Measurements from ENCODE around the gene MRPL28. TPM values are rescaled to one million over a fixed set of nuclear protein-coding genes. Genes with fewer than 3 reads are reported as not detected.

MRPL28 gene
- total RNA-seq, 4 donors from 2014 or later: 58.3 to 73.4 (median 61.3) TPM

GRCh38 chr16:373020-373598, 2.8 kb upstream of the MRPL28 start:
- Histone ChIP-seq H3K4me1 (peaks cover 0 to 17% (median 13%) of the 10 kb centered on the region in 4 donors), H3K4me3 (no peak overlapping the region), H3K36me3 (peaks cover 0 to 70% (median 0%) of the 10 kb centered on the region in 3 donors), H3K27ac (no peak overlapping the region), H3K27me3 (no peaks in the 10 kb centered on the region), H3K9me3 (no peaks in the 10 kb centered on the region)
- DNase-seq: peak in 1 of 3 donors; percentile 38
- no peak for TF ChIP-seq POLR2A (IDR thresholded peaks at IDR 0.05)
- TF ChIP-seq, protein P1, sequence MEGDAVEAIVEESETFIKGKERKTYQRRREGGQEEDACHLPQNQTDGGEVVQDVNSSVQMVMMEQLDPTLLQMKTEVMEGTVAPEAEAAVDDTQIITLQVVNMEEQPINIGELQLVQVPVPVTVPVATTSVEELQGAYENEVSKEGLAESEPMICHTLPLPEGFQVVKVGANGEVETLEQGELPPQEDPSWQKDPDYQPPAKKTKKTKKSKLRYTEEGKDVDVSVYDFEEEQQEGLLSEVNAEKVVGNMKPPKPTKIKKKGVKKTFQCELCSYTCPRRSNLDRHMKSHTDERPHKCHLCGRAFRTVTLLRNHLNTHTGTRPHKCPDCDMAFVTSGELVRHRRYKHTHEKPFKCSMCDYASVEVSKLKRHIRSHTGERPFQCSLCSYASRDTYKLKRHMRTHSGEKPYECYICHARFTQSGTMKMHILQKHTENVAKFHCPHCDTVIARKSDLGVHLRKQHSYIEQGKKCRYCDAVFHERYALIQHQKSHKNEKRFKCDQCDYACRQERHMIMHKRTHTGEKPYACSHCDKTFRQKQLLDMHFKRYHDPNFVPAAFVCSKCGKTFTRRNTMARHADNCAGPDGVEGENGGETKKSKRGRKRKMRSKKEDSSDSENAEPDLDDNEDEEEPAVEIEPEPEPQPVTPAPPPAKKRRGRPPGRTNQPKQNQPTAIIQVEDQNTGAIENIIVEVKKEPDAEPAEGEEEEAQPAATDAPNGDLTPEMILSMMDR (IDR thresholded peaks at IDR 0.05): no peak

- no peaks in the 10 kb centered on the region for H3K27me3 ChIP-seq
- H3K4me1 ChIP-seq: peaks cover 0 to 17% (median 13%) of the 10 kb centered on the region in 4 donors
- no peak for TF ChIP-seq POLR2A (IDR thresholded peaks at IDR 0.05)
- TF ChIP-seq, protein P1 (IDR thresholded peaks at IDR 0.05): no peak
- H3K4me3 ChIP-seq: no peak overlapping the region
- no peak overlapping the region for H3K27ac ChIP-seq
- peak in 1 of 3 donors; percentile 44 for DNase-seq
- no peaks in the 10 kb centered on the region for H3K9me3 ChIP-seq
- H3K36me3 ChIP-seq: peaks cover 0 to 76% (median 0%) of the 10 kb centered on the region in 3 donors
These were observed 2.1 kb upstream of the MRPL28 start for GRCh38 chr16:372302-372983.

- Histone ChIP-seq H3K9me3 (no peaks in the 10 kb centered on the region), H3K27me3 (no peaks in the 10 kb centered on the region), H3K4me1 (peaks cover 0 to 17% (median 13%) of the 10 kb centered on the region in 4 donors), H3K4me3 (no peak overlapping the region), H3K27ac (peak overlapping the region in 1 of 4 donors; percentile 50), H3K36me3 (peaks cover 0 to 76% (median 0%) of the 10 kb centered on the region in 3 donors)
- TF ChIP-seq, protein P1 (IDR thresholded peaks at IDR 0.05): no peak
- no peak for TF ChIP-seq POLR2A (IDR thresholded peaks at IDR 0.05)
- DNase-seq: peak in 1 of 3 donors; percentile 46
These were observed 1.4 kb upstream of the MRPL28 start for GRCh38 chr16:371515-372301.

DNA sequence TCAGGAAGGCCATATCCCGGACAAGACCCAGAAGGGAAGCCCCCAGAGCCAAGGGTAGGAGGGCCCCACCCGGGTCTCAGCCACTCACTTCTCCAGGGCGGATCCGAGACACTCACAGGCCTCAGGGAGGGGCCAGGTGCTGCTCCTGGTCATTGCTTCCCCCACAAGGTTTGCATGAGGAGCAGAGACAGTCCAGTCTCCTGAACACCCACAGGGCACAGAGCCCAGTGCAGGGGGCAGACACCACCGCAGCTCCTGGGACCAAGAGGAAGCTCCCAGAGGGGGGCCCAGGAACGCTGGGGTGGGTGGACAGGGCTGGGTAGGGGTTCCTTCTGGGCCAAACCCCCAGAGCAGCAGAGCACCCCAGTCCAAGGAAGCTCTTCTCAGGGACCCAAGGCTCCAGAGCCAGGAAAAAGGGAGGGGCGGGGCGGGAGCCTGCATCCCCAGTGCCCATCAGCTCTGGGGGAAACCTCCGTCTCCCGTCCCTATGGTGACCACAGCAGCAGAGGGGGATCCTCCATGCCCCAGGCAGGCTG, 709 bp upstream of the MRPL28 start:
- Histone ChIP-seq H3K36me3 (peaks cover 0 to 71% (median 0%) of the 10 kb centered on the region in 3 donors), H3K4me3 (peak overlapping the region; percentile 51 to 67 (median 57)), H3K27ac (peak overlapping the region; percentile 50 to 66 (median 62)), H3K27me3 (no peaks in the 10 kb centered on the region), H3K9me3 (no peaks in the 10 kb centered on the region), H3K4me1 (peaks cover 0 to 17% (median 13%) of the 10 kb centered on the region in 4 donors)
- TF ChIP-seq, protein P1 (IDR thresholded peaks at IDR 0.05): no peak
- TF ChIP-seq POLR2A (IDR thresholded peaks at IDR 0.05): no peak
- peak in 1 of 3 donors; percentile 50 for DNase-seq

- TF ChIP-seq, protein P1 (IDR thresholded peaks at IDR 0.05): no peak
- no peak for TF ChIP-seq POLR2A (IDR thresholded peaks at IDR 0.05)
- peaks cover 0 to 62% (median 0%) of the 10 kb centered on the region in 3 donors for H3K36me3 ChIP-seq
- H3K27ac ChIP-seq: peak overlapping the region; percentile 50 to 66 (median 62)
- peak overlapping the region; percentile 51 to 67 (median 57) for H3K4me3 ChIP-seq
- no peaks in the 10 kb centered on the region for H3K27me3 ChIP-seq
- DNase-seq: peak in 1 of 3 donors; percentile 44
- no peaks in the 10 kb centered on the region for H3K9me3 ChIP-seq
- H3K4me1 ChIP-seq: peaks cover 0 to 17% (median 13%) of the 10 kb centered on the region in 4 donors
These were observed 387 bp downstream of the MRPL28 start for GRCh38 chr16:369866-370436.

Measured in Peyer's patch (tissue), 4 donors.